Measurements from ENCODE around the gene PARD6A.

DNA sequence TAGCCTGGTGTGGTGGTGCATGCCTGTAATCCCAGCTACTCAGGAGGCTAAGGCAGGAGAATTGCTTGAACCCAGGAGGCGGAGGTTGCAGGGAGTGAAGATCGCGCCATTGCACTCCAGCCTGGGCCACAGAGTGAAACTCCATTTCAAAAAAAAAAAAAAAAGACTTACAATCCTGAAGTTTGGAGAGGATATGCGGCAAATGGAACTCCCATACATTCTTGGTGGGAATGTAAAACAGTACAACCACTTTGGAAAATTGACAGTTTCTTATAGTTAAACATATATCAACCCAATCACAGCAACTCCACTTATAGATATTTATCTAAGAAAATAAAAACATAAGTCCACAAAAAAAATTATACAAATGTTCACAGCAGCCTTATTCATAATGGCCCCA lies 46.5 kb downstream of the PARD6A start:
- no peak for TF ChIP-seq EZH2 (IDR thresholded peaks at IDR 0.05; ENCODE audit: borderline replicate concordance, low read depth, low read length, severe bottlenecking)
- no peak for TF ChIP-seq CTCF (IDR thresholded peaks at IDR 0.05; ENCODE audit: borderline replicate concordance, extremely low read depth, low read length, poor library complexity, severe bottlenecking)
